HepG2 (cell line): ENCODE data around the gene MTHFD2. TPM values are rescaled to one million over a fixed set of nuclear protein-coding genes. Genes with fewer than 3 reads are reported as not detected.

Source experiments
- ATF1 ChIP-seq: IDR thresholded peaks from 2 replicates; pipeline ENCODE4 v1.6.1; 2016; ENCODE audit warnings: mild to moderate bottlenecking, control low read depth
- CHD4 ChIP-seq: fragments of 200-600 bp; sonication (generic); IDR thresholded peaks from 2 replicates; pipeline ENCODE4 v1.7.0; 2017; ENCODE audit warnings: mild to moderate bottlenecking, low read length, borderline replicate concordance
- EEA1 ChIP-seq: sonication (generic); formaldehyde crosslinking; IDR thresholded peaks from 2 replicates; pipeline ENCODE4 v1.5.1; 2020; ENCODE audit warnings: mild to moderate bottlenecking, missing genetic modification reagents, borderline replicate concordance
- FIP1L1 ChIP-seq: fragments of 200-400 bp; formaldehyde crosslinking; IDR thresholded peaks from 2 replicates; pipeline ENCODE4 v1.6.1; 2018; ENCODE audit warnings: low read depth, mild to moderate bottlenecking, low read length, moderate library complexity, borderline replicate concordance; ENCODE audit not compliant: insufficient read depth
- FOXP1 ChIP-seq, 2 experiments: fragments of 450-650 bp in 1 of 2; IDR thresholded peaks; 2 replicates each; pipeline ENCODE4 v1.6.1; 2017 to 2018; ENCODE audit warnings: antibody characterized with exemption in 1 of 2
- GATAD2A ChIP-seq: IDR thresholded peaks from 2 replicates; pipeline ENCODE4 v1.6.1; 2016
- JDP2 ChIP-seq: sonication (generic); formaldehyde crosslinking; IDR thresholded peaks from 2 replicates; pipeline ENCODE4 v1.8.1; 2022; ENCODE audit warnings: missing genetic modification reagents, borderline replicate concordance
- NCOA1 ChIP-seq: sonication (generic); formaldehyde crosslinking; IDR thresholded peaks from 2 replicates; pipeline ENCODE4 v1.9.0; 2021; ENCODE audit warnings: missing genetic modification reagents
- NCOR1 ChIP-seq: fragments of 200-600 bp; sonication (generic); IDR thresholded peaks from 2 replicates; pipeline ENCODE4 v1.7.0; 2017; ENCODE audit warnings: antibody characterized with exemption, low read length, borderline replicate concordance
- NR1H2 ChIP-seq: sonication (generic); formaldehyde crosslinking; IDR thresholded peaks from 2 replicates; pipeline ENCODE4 v1.8.1; 2022; ENCODE audit warnings: low read depth, missing genetic modification reagents, borderline replicate concordance
- PAWR ChIP-seq: sonication (generic); formaldehyde crosslinking; IDR thresholded peaks from 2 replicates; pipeline ENCODE4 v1.4.0; 2020; ENCODE audit warnings: missing genetic modification reagents, mild to moderate bottlenecking, borderline replicate concordance
- RBFOX2 ChIP-seq: fragments of 200-400 bp; formaldehyde crosslinking; IDR thresholded peaks from 2 replicates; pipeline ENCODE4 v1.6.1; 2017; ENCODE audit warnings: low read depth, mild to moderate bottlenecking, low read length
- SOX6 ChIP-seq, 2 experiments: fragments of 450-650 bp in 1 of 2; sonication (generic) in 1 of 2; formaldehyde crosslinking in 1 of 2; IDR thresholded peaks; 2 replicates each; pipeline versions ENCODE4 v1.4.0 to v1.6.1; 2017 to 2020; ENCODE audit warnings: antibody characterized with exemption in 1 of 2, mild to moderate bottlenecking in 1 of 2, missing genetic modification reagents in 1 of 2
- TEAD3 ChIP-seq: optimal IDR thresholded peaks from 2 replicates; pipeline ENCODE3; 2016; ENCODE audit warnings: borderline replicate concordance
- ZNF224 ChIP-seq: sonication (generic); formaldehyde crosslinking; IDR thresholded peaks from 2 replicates; pipeline ENCODE4 v1.5.0; 2020; ENCODE audit warnings: mild to moderate bottlenecking, missing genetic modification reagents
- ZNF510 ChIP-seq: sonication (generic); formaldehyde crosslinking; IDR thresholded peaks from 2 replicates; pipeline ENCODE4 v1.4.0; 2020; ENCODE audit warnings: low read depth, mild to moderate bottlenecking, missing genetic modification reagents
- ZNF577 ChIP-seq: sonication (generic); formaldehyde crosslinking; IDR thresholded peaks from 2 replicates; pipeline ENCODE4 v1.4.0; 2020; ENCODE audit warnings: mild to moderate bottlenecking, low read depth, missing genetic modification reagents, borderline replicate concordance
- ZNF672 ChIP-seq: sonication (generic); formaldehyde crosslinking; IDR thresholded peaks from 2 replicates; pipeline ENCODE4 v1.8.1; 2022; ENCODE audit warnings: missing genetic modification reagents
- polyA plus RNA-seq, 8 experiments: library from polyadenylated mRNA; depleted of rRNA in 3 of 8; stranded (reverse) in 7 of 8; unstranded in 1 of 8; fragments of >200 nt; fragmentation: Illumina TruSeq in 4 of 8; extraction: Trizol in 4 of 8; gene quantifications; 2 replicates each; pipeline versions ENCODE4 v1.2.1 to v1.2.3, GENCODE V29; 2011 to 2016; ENCODE audit warnings: low read depth in 4 of 8, missing spikeins in 1 of 8, mixed read lengths in 1 of 8; ENCODE audit not compliant: insufficient read depth in 1 of 8
- total RNA-seq, 5 experiments: library from RNA; depleted of rRNA; stranded (reverse); fragments of >200 nt; fragmentation: Illumina TruSeq; extraction: Trizol; gene quantifications; 2 replicates each; pipeline ENCODE4 v1.2.3, GENCODE V29; 2016; ENCODE audit warnings: low read depth in 1 of 5
- TF ChIP-seq, protein P1 (sequence below): sonication (generic); formaldehyde crosslinking; IDR thresholded peaks from 2 replicates; pipeline ENCODE4 v1.5.0; 2020; ENCODE audit warnings: mild to moderate bottlenecking, missing genetic modification reagents
- TF ChIP-seq, protein P2 (sequence below): sonication (generic); formaldehyde crosslinking; IDR thresholded peaks from one replicate; pipeline ENCODE4 v1.5.1; 2020; ENCODE audit warnings: mild to moderate bottlenecking, missing genetic modification reagents; ENCODE audit errors: not compliant biosample characterization

Gene MTHFD2
- total and polyA plus RNA-seq, 2 of the 13 experiments (the other 11 are each of a cell fraction or from before 2014, with no cell fraction given): 188 to 269 TPM

GRCh38 chr2:74198461-74199274 is at the start of gene MTHFD2 (continued):
- TF ChIP-seq, protein P1, sequence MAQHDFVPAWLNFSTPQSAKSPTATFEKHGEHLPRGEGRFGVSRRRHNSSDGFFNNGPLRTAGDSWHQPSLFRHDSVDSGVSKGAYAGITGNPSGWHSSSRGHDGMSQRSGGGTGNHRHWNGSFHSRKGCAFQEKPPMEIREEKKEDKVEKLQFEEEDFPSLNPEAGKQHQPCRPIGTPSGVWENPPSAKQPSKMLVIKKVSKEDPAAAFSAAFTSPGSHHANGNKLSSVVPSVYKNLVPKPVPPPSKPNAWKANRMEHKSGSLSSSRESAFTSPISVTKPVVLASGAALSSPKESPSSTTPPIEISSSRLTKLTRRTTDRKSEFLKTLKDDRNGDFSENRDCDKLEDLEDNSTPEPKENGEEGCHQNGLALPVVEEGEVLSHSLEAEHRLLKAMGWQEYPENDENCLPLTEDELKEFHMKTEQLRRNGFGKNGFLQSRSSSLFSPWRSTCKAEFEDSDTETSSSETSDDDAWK (CRISPR knock-in tag): no peak
- TF ChIP-seq, protein P2, sequence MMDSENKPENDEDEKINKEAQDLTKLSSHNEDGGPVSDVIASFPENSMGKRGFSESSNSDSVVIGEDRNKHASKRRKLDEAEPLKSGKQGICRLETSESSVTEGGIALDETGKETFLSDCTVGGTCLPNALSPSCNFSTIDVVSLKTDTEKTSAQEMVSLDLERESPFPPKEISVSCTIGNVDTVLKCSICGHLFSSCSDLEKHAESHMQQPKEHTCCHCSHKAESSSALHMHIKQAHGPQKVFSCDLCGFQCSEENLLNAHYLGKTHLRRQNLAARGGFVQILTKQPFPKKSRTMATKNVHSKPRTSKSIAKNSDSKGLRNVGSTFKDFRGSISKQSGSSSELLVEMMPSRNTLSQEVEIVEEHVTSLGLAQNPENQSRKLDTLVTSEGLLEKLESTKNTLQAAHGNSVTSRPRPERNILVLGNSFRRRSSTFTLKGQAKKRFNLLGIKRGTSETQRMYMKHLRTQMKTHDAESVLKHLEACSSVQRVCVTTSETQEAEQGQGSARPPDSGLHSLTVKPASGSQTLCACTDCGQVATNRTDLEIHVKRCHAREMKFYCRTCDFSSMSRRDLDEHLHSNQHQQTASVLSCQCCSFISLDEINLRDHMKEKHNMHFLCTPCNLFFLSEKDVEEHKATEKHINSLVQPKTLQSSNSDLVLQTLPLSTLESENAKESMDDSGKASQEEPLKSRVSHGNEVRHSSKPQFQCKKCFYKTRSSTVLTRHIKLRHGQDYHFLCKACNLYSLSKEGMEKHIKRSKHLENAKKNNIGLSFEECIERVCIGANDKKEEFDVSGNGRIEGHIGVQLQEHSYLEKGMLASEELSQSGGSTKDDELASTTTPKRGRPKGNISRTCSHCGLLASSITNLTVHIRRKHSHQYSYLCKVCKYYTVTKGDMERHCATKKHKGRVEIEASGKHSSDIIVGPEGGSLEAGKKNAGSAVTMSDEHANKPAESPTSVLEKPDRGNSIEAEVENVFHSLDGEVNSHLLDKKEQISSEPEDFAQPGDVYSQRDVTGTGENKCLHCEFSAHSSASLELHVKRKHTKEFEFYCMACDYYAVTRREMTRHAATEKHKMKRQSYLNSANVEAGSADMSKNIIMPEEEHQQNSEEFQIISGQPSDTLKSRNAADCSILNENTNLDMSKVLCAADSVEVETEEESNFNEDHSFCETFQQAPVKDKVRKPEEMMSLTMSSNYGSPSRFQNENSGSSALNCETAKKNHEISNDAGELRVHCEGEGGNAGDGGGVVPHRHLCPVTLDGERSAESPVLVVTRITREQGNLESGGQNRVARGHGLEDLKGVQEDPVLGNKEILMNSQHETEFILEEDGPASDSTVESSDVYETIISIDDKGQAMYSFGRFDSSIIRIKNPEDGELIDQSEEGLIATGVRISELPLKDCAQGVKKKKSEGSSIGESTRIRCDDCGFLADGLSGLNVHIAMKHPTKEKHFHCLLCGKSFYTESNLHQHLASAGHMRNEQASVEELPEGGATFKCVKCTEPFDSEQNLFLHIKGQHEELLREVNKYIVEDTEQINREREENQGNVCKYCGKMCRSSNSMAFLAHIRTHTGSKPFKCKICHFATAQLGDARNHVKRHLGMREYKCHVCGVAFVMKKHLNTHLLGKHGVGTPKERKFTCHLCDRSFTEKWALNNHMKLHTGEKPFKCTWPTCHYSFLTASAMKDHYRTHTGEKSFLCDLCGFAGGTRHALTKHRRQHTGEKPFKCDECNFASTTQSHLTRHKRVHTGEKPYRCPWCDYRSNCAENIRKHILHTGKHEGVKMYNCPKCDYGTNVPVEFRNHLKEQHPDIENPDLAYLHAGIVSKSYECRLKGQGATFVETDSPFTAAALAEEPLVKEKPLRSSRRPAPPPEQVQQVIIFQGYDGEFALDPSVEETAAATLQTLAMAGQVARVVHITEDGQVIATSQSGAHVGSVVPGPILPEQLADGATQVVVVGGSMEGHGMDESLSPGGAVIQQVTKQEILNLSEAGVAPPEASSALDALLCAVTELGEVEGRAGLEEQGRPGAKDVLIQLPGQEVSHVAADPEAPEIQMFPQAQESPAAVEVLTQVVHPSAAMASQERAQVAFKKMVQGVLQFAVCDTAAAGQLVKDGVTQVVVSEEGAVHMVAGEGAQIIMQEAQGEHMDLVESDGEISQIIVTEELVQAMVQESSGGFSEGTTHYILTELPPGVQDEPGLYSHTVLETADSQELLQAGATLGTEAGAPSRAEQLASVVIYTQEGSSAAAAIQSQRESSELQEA (CRISPR knock-in tag): peak; percentile 88
- TF ChIP-seq ZNF577: peak; percentile 86; the same call in 1 of the 2 replicates
- TF ChIP-seq PAWR (CRISPR knock-in tag): 0 out of 2 replicates have a peak, but pooled peaks have one; percentile 86
- no peak for TF ChIP-seq FIP1L1
- TF ChIP-seq ZNF672: no peak
- peak; percentile 79 for TF ChIP-seq TEAD3 (CRISPR knock-in tag)
- TF ChIP-seq GATAD2A: peak; percentile 64
- no peak for TF ChIP-seq SOX6 (IDR thresholded peaks at IDR 0.05)
- peak; percentile 50 for TF ChIP-seq SOX6 (CRISPR knock-in tag; IDR thresholded peaks at IDR 0.05)
- TF ChIP-seq FOXP1 (IDR thresholded peaks at IDR 0.05): no peak
- TF ChIP-seq FOXP1 (CRISPR knock-in tag; IDR thresholded peaks at IDR 0.05): no peak
- TF ChIP-seq NCOA1 (CRISPR knock-in tag): peak; percentile 95
- TF ChIP-seq NR1H2 (CRISPR knock-in tag): peak; percentile 80; the same call in 1 of the 2 replicates
- no peak; the same call in 1 of the 2 replicates for TF ChIP-seq ATF1 (CRISPR knock-in tag)
- TF ChIP-seq ZNF224 (CRISPR knock-in tag): peak; percentile 29; the same call in 1 of the 2 replicates
- TF ChIP-seq JDP2 (CRISPR knock-in tag): no peak
- TF ChIP-seq RBFOX2: peak; percentile 99
- no peak; the same call in 1 of the 2 replicates for TF ChIP-seq ZNF510 (CRISPR knock-in tag)
- no peak; the same call in 1 of the 2 replicates for TF ChIP-seq NCOR1
- no peak for TF ChIP-seq CHD4
- peak; percentile 90 for TF ChIP-seq EEA1 (CRISPR knock-in tag)
